ENCODE results near the gene DOCK4.

Gene DOCK4

GRCh38 chr7:112115880-112116279 is 90.3 kb downstream of the DOCK4 start:
- H3K36me3 Mint-ChIP-seq = no peaks in the 10 kb centered on the region
- H3K27me3 Mint-ChIP-seq = no peaks in the 10 kb centered on the region
- H3K4me1 Mint-ChIP-seq = no peaks in the 10 kb centered on the region
- H3K9me3 Mint-ChIP-seq = no peaks in the 10 kb centered on the region
- CTCF ChIA-PET = no interaction called here
- H3K4me3 Mint-ChIP-seq = no peak overlapping the region
- no peak overlapping the region for H3K27ac Mint-ChIP-seq
- DNase-seq = no peak

- CTCF ChIA-PET = no interaction called here
- Mint-ChIP-seq H3K27me3 (no peaks in the 10 kb centered on the region), H3K4me1 (no peaks in the 10 kb centered on the region), H3K4me3 (no peak overlapping the region), H3K36me3 (no peaks in the 10 kb centered on the region), H3K9me3 (no peaks in the 10 kb centered on the region), H3K27ac (no peak overlapping the region)
- DNase-seq = no peak
These were observed 92.2 kb downstream of the DOCK4 start for GRCh38 chr7:112113913-112114575.

GRCh38 chr7:112112822-112113255 is 93.4 kb downstream of the DOCK4 start:
- no peak for DNase-seq
- H3K9me3 Mint-ChIP-seq = no peaks in the 10 kb centered on the region
- no peaks in the 10 kb centered on the region for H3K36me3 Mint-ChIP-seq
- CTCF ChIA-PET = no interaction called here
- H3K27ac Mint-ChIP-seq = no peak overlapping the region
- no peak overlapping the region for H3K4me3 Mint-ChIP-seq
- H3K27me3 Mint-ChIP-seq = no peaks in the 10 kb centered on the region
- H3K4me1 Mint-ChIP-seq = no peaks in the 10 kb centered on the region

GRCh38 chr7:112110651-112111050 is 95.5 kb downstream of the DOCK4 start:
- Mint-ChIP-seq H3K27ac (no peak overlapping the region), H3K27me3 (no peaks in the 10 kb centered on the region), H3K4me1 (no peaks in the 10 kb centered on the region), H3K4me3 (no peak overlapping the region), H3K36me3 (no peaks in the 10 kb centered on the region), H3K9me3 (no peaks in the 10 kb centered on the region)
- no peak for DNase-seq
- CTCF ChIA-PET = no interaction called here

GRCh38 chr7:112110175-112110574 is 96.0 kb downstream of the DOCK4 start:
- CTCF ChIA-PET = no interaction called here
- no peaks in the 10 kb centered on the region for H3K36me3 Mint-ChIP-seq
- no peak for DNase-seq
- H3K27ac Mint-ChIP-seq = no peak overlapping the region
- no peaks in the 10 kb centered on the region for H3K27me3 Mint-ChIP-seq
- no peak overlapping the region for H3K4me3 Mint-ChIP-seq
- no peaks in the 10 kb centered on the region for H3K4me1 Mint-ChIP-seq
- H3K9me3 Mint-ChIP-seq = no peaks in the 10 kb centered on the region

GRCh38 chr7:112108981-112109380 is 97.2 kb downstream of the DOCK4 start:
- Mint-ChIP-seq H3K4me1 (no peaks in the 10 kb centered on the region), H3K4me3 (no peak overlapping the region), H3K27ac (no peak overlapping the region), H3K9me3 (no peaks in the 10 kb centered on the region), H3K36me3 (no peaks in the 10 kb centered on the region), H3K27me3 (no peaks in the 10 kb centered on the region)
- no peak for DNase-seq
- CTCF ChIA-PET = no interaction called here

- H3K27me3 Mint-ChIP-seq = no peaks in the 10 kb centered on the region
- CTCF ChIA-PET = interaction anchor here (0.5 kb wide), 1 partner anchor 346 kb away, joined by 4 read pairs; no protein-coding TSS in a partner anchor
- DNase-seq = no peak
- H3K9me3 Mint-ChIP-seq = no peaks in the 10 kb centered on the region
- H3K27ac Mint-ChIP-seq = no peak overlapping the region
- H3K36me3 Mint-ChIP-seq = no peaks in the 10 kb centered on the region
- no peak overlapping the region for H3K4me3 Mint-ChIP-seq
- H3K4me1 Mint-ChIP-seq = no peaks in the 10 kb centered on the region
These were observed 100.3 kb downstream of the DOCK4 start for GRCh38 chr7:112105584-112106530.

- Mint-ChIP-seq H3K4me3 (no peak overlapping the region), H3K9me3 (no peaks in the 10 kb centered on the region), H3K36me3 (no peaks in the 10 kb centered on the region), H3K4me1 (no peaks in the 10 kb centered on the region), H3K27ac (no peak overlapping the region), H3K27me3 (no peaks in the 10 kb centered on the region)
- CTCF ChIA-PET = no interaction called here
- DNase-seq = no peak
These were observed 102.1 kb downstream of the DOCK4 start for GRCh38 chr7:112104120-112104519.

GRCh38 chr7:112103246-112103645 is 103.0 kb downstream of the DOCK4 start:
- no peak for DNase-seq

GRCh38 chr7:112101201-112101846 is 104.9 kb downstream of the DOCK4 start:
- H3K27me3 Mint-ChIP-seq = no peaks in the 10 kb centered on the region
- DNase-seq = no peak
- no peaks in the 10 kb centered on the region for H3K9me3 Mint-ChIP-seq
- H3K4me3 Mint-ChIP-seq = no peak overlapping the region
- H3K4me1 Mint-ChIP-seq = no peaks in the 10 kb centered on the region
- no peak overlapping the region for H3K27ac Mint-ChIP-seq
- no peaks in the 10 kb centered on the region for H3K36me3 Mint-ChIP-seq
- CTCF ChIA-PET = no interaction called here

More at GRCh38 chr7:112103246-112103645, 103.0 kb downstream of the DOCK4 start:
- H3K27me3 Mint-ChIP-seq = no peaks in the 10 kb centered on the region
- no peaks in the 10 kb centered on the region for H3K9me3 Mint-ChIP-seq
- CTCF ChIA-PET = no interaction called here
- no peak overlapping the region for H3K27ac Mint-ChIP-seq
- no peak overlapping the region for H3K4me3 Mint-ChIP-seq
- H3K4me1 Mint-ChIP-seq = no peaks in the 10 kb centered on the region
- no peaks in the 10 kb centered on the region for H3K36me3 Mint-ChIP-seq

GRCh38 chr7:112097524-112097923 is 108.7 kb downstream of the DOCK4 start:
- H3K9me3 Mint-ChIP-seq = no peaks in the 10 kb centered on the region
- CTCF ChIA-PET = no interaction called here
- no peak for DNase-seq
- no peaks in the 10 kb centered on the region for H3K36me3 Mint-ChIP-seq
- H3K4me1 Mint-ChIP-seq = no peaks in the 10 kb centered on the region
- H3K27me3 Mint-ChIP-seq = no peaks in the 10 kb centered on the region
- H3K27ac Mint-ChIP-seq = no peak overlapping the region
- no peak overlapping the region for H3K4me3 Mint-ChIP-seq

- DNase-seq = no peak
- Mint-ChIP-seq H3K9me3 (no peaks in the 10 kb centered on the region), H3K36me3 (no peaks in the 10 kb centered on the region), H3K27me3 (peaks cover 4% of the 10 kb centered on the region), H3K4me3 (no peak overlapping the region), H3K4me1 (no peaks in the 10 kb centered on the region), H3K27ac (no peak overlapping the region)
- CTCF ChIA-PET = no interaction called here
These were observed 112.8 kb downstream of the DOCK4 start for GRCh38 chr7:112093409-112093808.

- Mint-ChIP-seq H3K27me3 (peaks cover 4% of the 10 kb centered on the region), H3K4me3 (no peak overlapping the region), H3K27ac (no peak overlapping the region), H3K36me3 (no peaks in the 10 kb centered on the region), H3K9me3 (no peaks in the 10 kb centered on the region), H3K4me1 (no peaks in the 10 kb centered on the region)
- no peak for DNase-seq
- CTCF ChIA-PET = no interaction called here
These were observed 113.3 kb downstream of the DOCK4 start for GRCh38 chr7:112092709-112093395.

- no peak for DNase-seq
- Mint-ChIP-seq H3K4me3 (no peak overlapping the region), H3K36me3 (no peaks in the 10 kb centered on the region), H3K27me3 (peaks cover 4% of the 10 kb centered on the region), H3K9me3 (no peaks in the 10 kb centered on the region), H3K27ac (no peak overlapping the region), H3K4me1 (no peaks in the 10 kb centered on the region)
- CTCF ChIA-PET = no interaction called here
These were observed 113.9 kb downstream of the DOCK4 start for GRCh38 chr7:112092306-112092705.

Measured in activated naive CD4-positive, alpha-beta T cell treated with anti-CD3 and anti-CD28 coated beads, Interleukin-2, amount 10 ng/mL, durations not matched to agents 7 days and 5 days (primary cell).